PC-3 (cell line): Measurements from ENCODE around the gene COL27A1.

Source experiments
- CTCF ChIP-seq: fragments of 300-600 bp; sonication (generic); conservative IDR thresholded peaks from 2 replicates; pipeline ENCODE4 v1.5.1; 2017; ENCODE audit warnings: antibody characterized with exemption, low read depth, mild to moderate bottlenecking, low read length
- EZH2 ChIP-seq: fragments of 300-600 bp; sonication (generic); IDR thresholded peaks from one replicate; pipeline ENCODE4 v1.6.1; 2017; ENCODE audit warnings: antibody characterized with exemption, mild to moderate bottlenecking, low read length; ENCODE audit not compliant: unreplicated experiment
- EZH2phosphoT487 ChIP-seq: fragments of 300-600 bp; sonication (generic); IDR thresholded peaks from 2 replicates; pipeline ENCODE4 v1.6.1; 2018; ENCODE audit warnings: mild to moderate bottlenecking, antibody characterized with exemption, low read length, borderline replicate concordance

GRCh38 chr9:114361542-114361941, 206.2 kb downstream of the COL27A1 start:
- TF ChIP-seq CTCF = no peak
- TF ChIP-seq EZH2 = no peak
- no peak for TF ChIP-seq EZH2phosphoT487
